Adrenal gland (tissue), 12 donors: ENCODE measurements around the gene EXTL1. TPM values are rescaled to one million over a fixed set of nuclear protein-coding genes. Genes with fewer than 3 reads are reported as not detected.

Source experiments
- DNase-seq, 7 donors: peaks; one replicate each; pipeline ENCODE4 v3.0.0-alpha.2; 2019 to 2020
- H3K27ac ChIP-seq, 5 donors: fragments of 200-600 bp; sonication (generic) in 4 of 5; 1 replicate in 3 of 5; 2 replicates in 2 of 5; pipeline versions ENCODE4 v1.5.1 to v1.8.0; 2016 to 2020; ENCODE audit warnings: mild to moderate bottlenecking in 1 of 5
- H3K27me3 ChIP-seq: fragments of 200-600 bp; 2 replicates; pipeline ENCODE4 v1.8.0; 2021
- H3K36me3 ChIP-seq, 2 donors: fragments of 200-600 bp; replicated peaks in 1 of 2; 1 replicate in 1 of 2; 2 replicates in 1 of 2; pipeline versions ENCODE4 v1.5.1 to v1.8.0; 2018 to 2022
- H3K4me1 ChIP-seq, 2 donors: fragments of 200-600 bp; replicated peaks in 1 of 2; 1 replicate in 1 of 2; 2 replicates in 1 of 2; pipeline versions ENCODE4 v1.5.1 to v1.8.0; 2018 to 2021
- H3K4me3 ChIP-seq, 4 donors: fragments of 200-600 bp; sonication (generic) in 3 of 4; one replicate each; pipeline ENCODE4 v1.5.1; 2016 to 2018
- H3K9me3 ChIP-seq, 3 donors: fragments of 200-600 bp; sonication (generic) in 1 of 3; replicated peaks in 1 of 3; 1 replicate in 2 of 3; 2 replicates in 1 of 3; pipeline versions ENCODE4 v1.5.1 to v1.8.0; 2016 to 2021
- POLR2A ChIP-seq, 2 donors: fragments of 450-650 bp; IDR thresholded peaks; one replicate each; pipeline ENCODE4 v1.6.1; 2017; ENCODE audit warnings: antibody characterized with exemption in 2 of 2, mild to moderate bottlenecking in 2 of 2, moderate library complexity in 1 of 2
- WGBS, 4 donors: extraction: QIAGEN DNeasy Blood & Tissue Kit in 2 of 4; methylation state at CpG; one replicate each; pipeline versions ENCODE4 v1.1.5 to v1.1.7; 2013 to 2017; 5-methylcytosine and 5-hydroxymethylcytosine counted together
- intact Hi-C, 2 donors: fragments of 100-400 bp; cut with DNase I; formaldehyde crosslinking; loops; one replicate each; pipeline versions ENCODE4 v1.14.1 to v1.15.0; 2022 to 2023
- polyA plus RNA-seq, 3 donors: library from polyadenylated mRNA; stranded (reverse); fragments of 200-250 nt in 2 of 3; fragments of 350-450 nt in 1 of 3; fragmentation: Illumina TruSeq in 1 of 3; extraction: RNeasy Lipid Tissue Mini Kit (QIAGEN cat#74804) in 1 of 3; gene quantifications; one replicate each; pipeline ENCODE4 v1.2.3, GENCODE V29; 2013 to 2014
- total RNA-seq, 9 donors: library from RNA; depleted of rRNA in 4 of 9; stranded (reverse); fragments of >200 nt in 4 of 9; fragments of 120-200 nt in 1 of 9; fragmentation: NEBNext Ultra II Directional in 1 of 9; extraction: Animal tissue kit (Norgen Biotek cat#: 25700) in 1 of 9; gene quantifications; one replicate each; pipeline versions ENCODE4 v1.1.0 to v1.2.4, GENCODE V29; 2013 to 2023
- TF ChIP-seq, protein P1 (sequence below), 6 experiments: fragments of 450-650 bp in 4 of 6; fragments of 200-600 bp in 2 of 6; sonication (generic) in 1 of 6; IDR thresholded peaks; 1 replicate in 5 of 6; 2 replicates in 1 of 6; pipeline versions ENCODE4 v1.5.1 to v1.8.0; 2016 to 2021; ENCODE audit warnings: antibody characterized with exemption in 6 of 6, mild to moderate bottlenecking in 2 of 6, moderate library complexity in 1 of 6
- donor health status: healthy with polysubstance abuse.
- donor health status: Bipolar disorder and iron deficiency.
- donor health status: DM: yes; HTN: yes; CAD: no.
- donor health status: DM: no; HTN: no; CAD: no.
- donor health status: DM: no; HTN: no; CAD: no.
- donor health status: DM: yes; HTN: yes; CAD: no.

The EXTL1 gene
- total and polyA plus RNA-seq, 12 donors, result 0.31 to 6.5 (median 1.9) TPM

DNA sequence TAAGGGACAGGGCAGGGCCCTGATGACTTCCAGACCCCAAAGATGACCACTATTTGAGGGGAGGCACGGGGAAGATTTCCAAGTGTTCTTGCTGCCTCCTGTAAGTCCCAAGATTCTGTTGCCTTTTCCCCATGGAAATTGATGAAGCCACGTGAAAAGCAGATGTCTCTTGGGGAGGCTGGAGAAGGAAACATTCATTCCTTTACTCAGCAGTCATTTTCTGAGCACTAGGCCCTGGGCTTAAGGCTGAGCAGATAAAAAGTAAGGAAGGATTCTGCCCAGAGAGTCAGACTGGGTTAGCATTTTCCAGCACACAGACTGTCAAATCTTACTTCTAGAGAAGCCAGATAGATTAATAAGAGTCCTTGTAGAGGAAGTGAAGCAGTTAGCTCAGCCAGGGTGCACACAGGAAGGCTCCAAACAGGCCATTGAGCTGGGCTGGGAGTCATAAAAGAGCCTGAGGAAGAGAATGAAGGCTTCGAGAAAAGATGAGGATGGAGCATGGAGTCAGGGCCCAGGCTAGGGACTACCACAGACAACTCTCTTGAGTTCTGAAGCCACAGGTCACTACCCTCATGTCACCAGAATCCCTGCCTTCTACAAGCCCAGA, 10.1 kb downstream of the EXTL1 start:
- no peak for DNase-seq
- Histone ChIP-seq H3K9me3 (no peaks in the 10 kb centered on the region), H3K27ac (no peak overlapping the region), H3K4me3 (no peak overlapping the region), H3K27me3 (no peaks in the 10 kb centered on the region), H3K36me3 (no peaks in the 10 kb centered on the region), H3K4me1 (peaks cover 11 to 15% of the 10 kb centered on the region in 2 donors)
- WGBS, 4 donors, result 72 to 94% (median 84%) methylated on average over 3 of the region's 3 CpGs
- TF ChIP-seq POLR2A (IDR thresholded peaks at IDR 0.05), result no peak
- TF ChIP-seq, protein P1, sequence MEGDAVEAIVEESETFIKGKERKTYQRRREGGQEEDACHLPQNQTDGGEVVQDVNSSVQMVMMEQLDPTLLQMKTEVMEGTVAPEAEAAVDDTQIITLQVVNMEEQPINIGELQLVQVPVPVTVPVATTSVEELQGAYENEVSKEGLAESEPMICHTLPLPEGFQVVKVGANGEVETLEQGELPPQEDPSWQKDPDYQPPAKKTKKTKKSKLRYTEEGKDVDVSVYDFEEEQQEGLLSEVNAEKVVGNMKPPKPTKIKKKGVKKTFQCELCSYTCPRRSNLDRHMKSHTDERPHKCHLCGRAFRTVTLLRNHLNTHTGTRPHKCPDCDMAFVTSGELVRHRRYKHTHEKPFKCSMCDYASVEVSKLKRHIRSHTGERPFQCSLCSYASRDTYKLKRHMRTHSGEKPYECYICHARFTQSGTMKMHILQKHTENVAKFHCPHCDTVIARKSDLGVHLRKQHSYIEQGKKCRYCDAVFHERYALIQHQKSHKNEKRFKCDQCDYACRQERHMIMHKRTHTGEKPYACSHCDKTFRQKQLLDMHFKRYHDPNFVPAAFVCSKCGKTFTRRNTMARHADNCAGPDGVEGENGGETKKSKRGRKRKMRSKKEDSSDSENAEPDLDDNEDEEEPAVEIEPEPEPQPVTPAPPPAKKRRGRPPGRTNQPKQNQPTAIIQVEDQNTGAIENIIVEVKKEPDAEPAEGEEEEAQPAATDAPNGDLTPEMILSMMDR (IDR thresholded peaks at IDR 0.05), result no peak
- intact Hi-C loops, result loop anchor here in 1 of 2 donors (10.0 kb wide), 1 partner anchor 133 kb away; the partner anchor contains the start of genes C1orf232 and ZNF593

GRCh38 chr1:26032656-26033357, 11.2 kb downstream of the EXTL1 start:
- H3K4me1 ChIP-seq, result peaks cover 14 to 17% of the 10 kb centered on the region in 2 donors
- no peaks in the 10 kb centered on the region for H3K9me3 ChIP-seq
- H3K36me3 ChIP-seq, result no peaks in the 10 kb centered on the region
- WGBS, 4 donors, result 84 to 90% (median 88%) methylated on average over 12 of the region's 12 CpGs
- DNase-seq, result no peak
- no peak for TF ChIP-seq POLR2A (IDR thresholded peaks at IDR 0.05)
- TF ChIP-seq, protein P1 (IDR thresholded peaks at IDR 0.05), result no peak
- no peak overlapping the region for H3K4me3 ChIP-seq
- no peaks in the 10 kb centered on the region for H3K27me3 ChIP-seq
- intact Hi-C loops, result loop anchor here in 1 of 2 donors (10.0 kb wide), 1 partner anchor 132 kb away; the partner anchor contains the start of genes C1orf232 and ZNF593
- no peak overlapping the region for H3K27ac ChIP-seq

DNA sequence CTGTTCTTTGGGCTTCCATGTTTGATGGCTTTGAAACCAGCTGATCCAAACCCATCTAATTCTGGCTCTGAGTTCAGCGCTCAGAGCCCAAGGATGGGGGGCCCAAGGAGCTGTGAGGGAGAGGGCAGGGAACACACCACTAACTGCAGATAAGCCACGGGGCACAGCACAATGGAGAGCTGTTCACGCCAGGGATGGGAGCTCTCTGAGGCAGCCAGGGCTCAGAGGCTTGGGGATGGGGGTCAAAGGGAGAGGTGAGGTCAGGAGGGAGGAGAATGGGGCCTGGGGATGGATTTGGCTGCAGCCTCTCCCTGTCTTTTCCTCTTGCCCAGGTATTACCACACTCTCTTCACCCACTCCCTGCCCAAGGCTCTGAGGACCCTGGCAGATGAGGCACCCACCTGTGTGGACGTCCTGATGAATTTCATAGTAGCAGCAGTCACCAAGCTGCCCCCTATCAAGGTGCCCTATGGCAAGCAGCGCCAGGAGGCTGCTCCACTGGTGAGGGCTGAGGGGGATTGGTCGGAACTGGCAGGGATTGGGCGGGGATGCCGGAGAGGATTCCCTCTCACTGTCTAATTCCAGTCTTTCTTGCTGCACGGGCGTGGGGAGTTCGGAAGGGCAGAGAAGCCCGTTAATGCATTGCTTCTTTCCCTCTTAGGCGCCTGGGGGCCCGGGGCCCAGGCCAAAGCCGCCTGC, 13.1 kb downstream of the EXTL1 start:
- peak overlapping the region in 2 of 4 donors; percentile 56 to 58 for H3K4me3 ChIP-seq
- 16 to 50% (median 18%) methylated on average over 3 to 15 of the region's 15 CpGs for WGBS, 4 donors
- TF ChIP-seq, protein P1 (IDR thresholded peaks at IDR 0.05), result no peak
- no peak for TF ChIP-seq POLR2A (IDR thresholded peaks at IDR 0.05)
- no peak for DNase-seq
- H3K9me3 ChIP-seq, result no peaks in the 10 kb centered on the region
- H3K36me3 ChIP-seq, result no peaks in the 10 kb centered on the region
- H3K4me1 ChIP-seq, result peaks cover 14 to 17% of the 10 kb centered on the region in 2 donors
- intact Hi-C loops, result loop anchor here in 1 of 2 donors (10.0 kb wide), 1 partner anchor 130 kb away; the partner anchor contains the start of genes C1orf232 and ZNF593
- no peaks in the 10 kb centered on the region for H3K27me3 ChIP-seq
- H3K27ac ChIP-seq, result peak overlapping the region in 2 of 5 donors; percentile 93 to 96
